ENCODE data around the gene SDHB. TPM values are rescaled to one million over a fixed set of nuclear protein-coding genes. Genes with fewer than 3 reads are reported as not detected.
A peak's percentile ranks its signal among the peaks of the same experiment; 100 is the strongest.

The SDHB gene
- total and polyA plus RNA-seq, 2 of the 13 experiments (the other 11 are each of a cell fraction or from before 2014, with no cell fraction given) = 136 to 142 TPM

DNA sequence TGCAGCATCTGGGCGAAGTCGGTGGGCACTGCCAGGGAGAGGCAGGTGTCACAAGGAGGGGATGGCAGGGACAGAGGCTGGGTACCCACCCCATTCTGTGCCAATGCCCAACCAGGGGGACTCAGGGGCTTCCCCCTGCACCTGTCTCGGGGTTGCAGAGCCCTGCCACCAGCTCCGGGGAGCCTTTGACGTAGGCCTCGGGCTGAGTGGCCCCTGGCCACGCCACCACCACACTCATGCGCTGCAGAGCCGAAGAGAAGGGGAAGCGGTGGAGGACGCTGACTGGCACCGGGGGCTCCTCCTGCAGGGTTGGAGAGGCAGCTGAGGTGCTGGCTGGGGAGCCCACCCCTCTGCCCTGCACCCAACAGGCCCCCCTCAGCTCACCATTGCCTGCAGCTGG, 61.7 kb downstream of the SDHB start:
- Histone ChIP-seq H3K4me2 (ENCODE audit: low read depth, low read length) (no peak overlapping the region), H3K27me3 (ENCODE audit: control insufficient read depth in 1 of 2, insufficient read depth in 2 of 2, low read length in 2 of 2) (no peaks in the 10 kb centered on the region), H3K9me3 (ENCODE audit: low read length) (no peaks in the 10 kb centered on the region), H2AFZ (ENCODE audit: low read length) (no peak overlapping the region), H3K79me2 (ENCODE audit: insufficient read depth, low read length) (no peaks in the 10 kb centered on the region), H3K27ac (ENCODE audit: extremely low read length, insufficient read depth, low read length) (no peak overlapping the region), H3K4me1 (ENCODE audit: insufficient read depth, low read length) (no peaks in the 10 kb centered on the region), H4K20me1 (ENCODE audit: insufficient read depth, low read length) (no peaks in the 10 kb centered on the region), H3K4me3 (replicated peaks in 1 of 3; ENCODE audit: insufficient read depth in 1 of 3, low read depth in 2 of 3, low read length in 3 of 3) (no peak overlapping the region), H3K36me3 (replicated peaks in 1 of 2; ENCODE audit: control insufficient read depth in 1 of 2, insufficient read depth in 2 of 2, low read length in 2 of 2) (no peaks in the 10 kb centered on the region), H3K9ac (ENCODE audit: insufficient read depth, low read depth, low read length) (no peak overlapping the region)
- intact Hi-C loops (cut with micrococcal nuclease; ENCODE audit: unreplicated experiment) (no loop called here), in situ Hi-C loops (cut with HindIII; ENCODE audit: extremely low pct_ligation_motif_present, low pct_unique_long_range_greater_than_20kb) (no loop called here)
- CTCF ChIA-PET (ENCODE audit: low intra/inter-chr PET ratio, low total read pairs) = no interaction called here
- no peak for ATAC-seq
- no TSS peak for BruUV-seq (replicated peaks)
- no peak for FAIRE-seq
- 97% methylated on average over 6 of the region's 12 CpGs for WGBS (ENCODE audit: low lambda C conversion rate)
- POLR2A ChIA-PET = no interaction called here
- TF ChIP-seq ZNF543 (CRISPR knock-in tag; IDR thresholded peaks at IDR 0.05) (no peak), AGO2 (optimal IDR thresholded peaks at IDR 0.05; ENCODE audit: low read depth, low read length) (peak; percentile 40), ZZZ3 (CRISPR knock-in tag; IDR thresholded peaks at IDR 0.05; ENCODE audit: borderline replicate concordance) (no peak), ZNF232 (CRISPR knock-in tag; IDR thresholded peaks at IDR 0.05; ENCODE audit: borderline replicate concordance) (no peak)
- DNase-seq (ENCODE audit: low spot score) = no peak

DNA sequence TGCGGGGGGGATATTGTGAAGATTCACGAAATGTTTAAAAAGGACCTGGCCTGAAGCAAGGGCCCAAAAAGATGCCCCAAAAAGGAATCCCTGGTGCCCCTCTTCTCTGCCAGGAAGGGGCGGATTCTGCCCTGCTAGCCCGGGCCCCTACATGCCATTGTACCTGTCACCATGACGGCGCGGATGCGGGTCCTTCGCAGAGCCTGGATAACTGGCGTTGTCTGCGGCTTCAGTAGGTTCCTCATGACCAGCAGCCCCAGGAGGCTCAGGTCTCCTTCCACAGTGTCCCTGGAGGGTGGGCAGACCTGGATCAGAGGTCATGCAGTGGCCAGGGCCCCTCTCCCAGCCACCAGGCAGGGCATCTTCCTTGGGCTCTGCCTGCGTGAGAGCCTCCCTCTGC, 62.3 kb downstream of the SDHB start:
- no peak overlapping the region for H3K4me2 ChIP-seq (ENCODE audit: low read depth, low read length)
- H4K20me1 ChIP-seq (ENCODE audit: insufficient read depth, low read length) = no peaks in the 10 kb centered on the region
- H3K4me1 ChIP-seq (ENCODE audit: insufficient read depth, low read length) = no peaks in the 10 kb centered on the region
- POLR2A ChIA-PET = no interaction called here
- no peak overlapping the region for H2AFZ ChIP-seq (ENCODE audit: low read length)
- DNase-seq (ENCODE audit: low spot score) (no peak), FAIRE-seq (no peak), ATAC-seq (no peak)
- 93% methylated on average over 7 of the region's 12 CpGs for WGBS (ENCODE audit: low lambda C conversion rate)
- TF ChIP-seq ZBTB38 (CRISPR knock-in tag; IDR thresholded peaks at IDR 0.05) = no peak
- TF ChIP-seq, protein P1, sequence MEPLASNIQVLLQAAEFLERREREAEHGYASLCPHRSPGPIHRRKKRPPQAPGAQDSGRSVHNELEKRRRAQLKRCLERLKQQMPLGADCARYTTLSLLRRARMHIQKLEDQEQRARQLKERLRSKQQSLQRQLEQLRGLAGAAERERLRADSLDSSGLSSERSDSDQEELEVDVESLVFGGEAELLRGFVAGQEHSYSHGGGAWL (CRISPR knock-in tag; IDR thresholded peaks at IDR 0.05) = no peak
- TF ChIP-seq GLI4 (CRISPR knock-in tag; IDR thresholded peaks at IDR 0.05; ENCODE audit: borderline replicate concordance) = no peak
- TF ChIP-seq PPARG (CRISPR knock-in tag; conservative IDR thresholded peaks at IDR 0.05) = no peak
- no peak for TF ChIP-seq TBX2 (CRISPR knock-in tag; IDR thresholded peaks at IDR 0.05; ENCODE audit: borderline replicate concordance)
- no peak for TF ChIP-seq RELA (CRISPR knock-in tag; IDR thresholded peaks at IDR 0.05)
- no peak for TF ChIP-seq ZNF605 (CRISPR knock-in tag; IDR thresholded peaks at IDR 0.05)
- no peak for TF ChIP-seq RXRB (CRISPR knock-in tag; IDR thresholded peaks at IDR 0.05; ENCODE audit: borderline replicate concordance)
- no peak for TF ChIP-seq TSC22D2 (CRISPR knock-in tag; IDR thresholded peaks at IDR 0.05; ENCODE audit: borderline replicate concordance)
- TF ChIP-seq, protein P2, sequence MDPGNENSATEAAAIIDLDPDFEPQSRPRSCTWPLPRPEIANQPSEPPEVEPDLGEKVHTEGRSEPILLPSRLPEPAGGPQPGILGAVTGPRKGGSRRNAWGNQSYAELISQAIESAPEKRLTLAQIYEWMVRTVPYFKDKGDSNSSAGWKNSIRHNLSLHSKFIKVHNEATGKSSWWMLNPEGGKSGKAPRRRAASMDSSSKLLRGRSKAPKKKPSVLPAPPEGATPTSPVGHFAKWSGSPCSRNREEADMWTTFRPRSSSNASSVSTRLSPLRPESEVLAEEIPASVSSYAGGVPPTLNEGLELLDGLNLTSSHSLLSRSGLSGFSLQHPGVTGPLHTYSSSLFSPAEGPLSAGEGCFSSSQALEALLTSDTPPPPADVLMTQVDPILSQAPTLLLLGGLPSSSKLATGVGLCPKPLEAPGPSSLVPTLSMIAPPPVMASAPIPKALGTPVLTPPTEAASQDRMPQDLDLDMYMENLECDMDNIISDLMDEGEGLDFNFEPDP (CRISPR knock-in tag; conservative IDR thresholded peaks at IDR 0.05) = no peak
- no peak for TF ChIP-seq ZNF501 (CRISPR knock-in tag; IDR thresholded peaks at IDR 0.05)
- intact Hi-C loops (cut with micrococcal nuclease; ENCODE audit: unreplicated experiment) (no loop called here), in situ Hi-C loops (cut with HindIII; ENCODE audit: extremely low pct_ligation_motif_present, low pct_unique_long_range_greater_than_20kb) (no loop called here)
- no peak overlapping the region for H3K9ac ChIP-seq (ENCODE audit: insufficient read depth, low read depth, low read length)
- H3K79me2 ChIP-seq (ENCODE audit: insufficient read depth, low read length) = no peaks in the 10 kb centered on the region
- no peaks in the 10 kb centered on the region for H3K27me3 ChIP-seq (ENCODE audit: control insufficient read depth in 1 of 2, insufficient read depth in 2 of 2, low read length in 2 of 2)
- no peaks in the 10 kb centered on the region for H3K9me3 ChIP-seq (ENCODE audit: low read length)
- CTCF ChIA-PET (ENCODE audit: low intra/inter-chr PET ratio, low total read pairs) = no interaction called here
- no peak overlapping the region for H3K4me3 ChIP-seq (replicated peaks in 1 of 3; ENCODE audit: insufficient read depth in 1 of 3, low read depth in 2 of 3, low read length in 3 of 3)
- H3K27ac ChIP-seq (ENCODE audit: extremely low read length, insufficient read depth, low read length) = no peak overlapping the region
- no peaks in the 10 kb centered on the region for H3K36me3 ChIP-seq (replicated peaks in 1 of 2; ENCODE audit: control insufficient read depth in 1 of 2, insufficient read depth in 2 of 2, low read length in 2 of 2)
- BruUV-seq (replicated peaks) = no TSS peak

All from HepG2 (cell line).